NCI-H146 (cell line): Measurements from ENCODE around the gene GPR50.

Experiments used
- DNase-seq: peaks from one replicate; lab custom pipeline; 2025; lab: John Stamatoyannopoulos, UW

GPR50 gene

DNA sequence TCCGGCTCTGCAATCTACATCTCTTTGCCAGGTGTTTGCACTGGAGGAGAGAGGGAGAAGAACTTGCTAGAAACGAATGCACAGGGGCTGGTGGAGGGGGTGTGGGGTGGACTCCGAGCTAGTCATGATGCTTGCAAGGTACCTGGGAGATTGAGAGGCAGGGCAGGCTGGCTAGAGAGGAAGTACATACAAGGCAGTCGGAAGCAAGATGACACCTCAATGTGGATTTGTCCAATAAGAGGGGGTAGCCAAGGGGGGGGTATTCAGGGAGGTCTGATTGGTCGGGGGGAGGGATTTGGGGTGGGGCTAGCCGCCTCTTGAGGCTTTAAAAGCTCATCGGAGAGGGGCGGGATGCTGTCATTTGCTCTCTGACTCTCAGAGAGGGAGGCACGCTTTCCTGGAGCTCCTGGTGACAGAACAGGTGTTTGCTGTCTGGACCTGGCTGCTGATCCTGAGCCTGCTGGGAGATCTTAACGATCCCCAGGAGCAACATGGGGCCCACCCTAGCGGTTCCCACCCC, at the start of gene GPR50:
TSS of gene GPR50 (plus strand) at position 354 of the 520 bp plus-strand sequence. CDS start at position 492, 138 bp downstream.
- DNase-seq: no peak

DNA sequence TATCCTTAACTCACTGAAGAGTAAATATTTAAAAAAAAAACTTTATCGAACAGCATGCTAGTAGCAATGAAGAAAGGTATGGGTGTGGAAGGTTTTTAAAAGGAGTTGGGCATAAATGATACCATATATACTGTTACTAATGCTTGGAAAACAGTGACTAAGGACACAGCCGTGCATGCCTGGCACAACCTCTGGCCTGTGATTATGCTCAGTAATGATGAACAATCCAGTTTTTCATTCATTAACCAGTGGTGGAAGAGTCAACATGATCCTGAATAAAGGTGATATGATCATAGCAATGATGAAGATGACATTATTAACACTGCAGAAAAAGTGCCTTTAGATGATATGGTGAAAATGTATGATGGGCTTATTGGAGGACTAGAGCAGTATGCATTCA, 43.9 kb upstream of the GPR50 start:
- no peak for DNase-seq

DNA sequence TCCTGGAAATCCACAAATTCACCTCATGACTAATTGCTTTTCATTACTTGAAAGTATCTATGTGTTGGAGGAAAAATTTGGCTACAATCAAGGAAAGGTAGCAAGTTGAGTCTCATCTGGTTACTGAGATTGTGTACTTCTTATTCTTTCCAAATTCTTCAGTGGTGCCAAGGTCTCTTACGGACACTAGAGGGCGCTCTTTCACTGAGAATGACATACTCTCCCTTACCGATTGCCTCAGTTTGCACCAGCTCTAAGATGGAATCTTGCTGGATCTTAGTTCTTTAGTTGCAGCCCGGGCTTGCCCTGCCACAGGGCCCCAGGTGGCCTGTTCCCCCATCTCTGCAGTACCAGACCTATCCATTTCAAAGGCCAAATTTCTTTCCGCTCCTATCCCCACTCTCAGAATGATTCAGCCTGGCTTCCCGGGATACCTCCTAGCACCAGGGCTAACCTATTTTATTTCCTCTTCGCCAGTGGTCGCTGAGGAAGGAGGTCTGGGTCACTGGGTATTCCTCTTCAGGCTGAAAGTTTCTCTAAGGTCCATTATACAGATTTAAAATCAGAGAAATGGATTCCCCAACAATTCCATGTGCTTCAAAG, 24.6 kb upstream of the GPR50 start:
- DNase-seq: peak; percentile 33

DNA sequence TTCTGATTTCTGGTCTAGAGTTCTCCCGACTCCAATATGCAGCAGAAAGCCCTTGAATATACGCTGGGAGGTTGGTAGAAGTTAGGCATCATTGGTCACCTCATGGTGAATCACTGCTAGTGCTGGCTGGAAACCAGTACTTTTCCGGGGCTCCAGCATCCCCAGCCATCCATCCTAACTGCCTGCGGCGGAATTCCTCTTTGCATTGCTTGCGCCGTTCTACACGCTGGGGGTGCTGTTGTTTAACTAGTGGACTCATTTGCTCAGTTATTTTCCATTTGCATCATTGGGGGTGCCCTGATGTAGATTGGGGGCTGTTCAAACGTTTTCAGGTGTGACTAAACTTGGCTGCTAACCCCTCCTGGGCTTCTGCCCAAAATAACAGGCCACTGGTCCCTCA, 23.3 kb upstream of the GPR50 start:
- no peak for DNase-seq

DNA sequence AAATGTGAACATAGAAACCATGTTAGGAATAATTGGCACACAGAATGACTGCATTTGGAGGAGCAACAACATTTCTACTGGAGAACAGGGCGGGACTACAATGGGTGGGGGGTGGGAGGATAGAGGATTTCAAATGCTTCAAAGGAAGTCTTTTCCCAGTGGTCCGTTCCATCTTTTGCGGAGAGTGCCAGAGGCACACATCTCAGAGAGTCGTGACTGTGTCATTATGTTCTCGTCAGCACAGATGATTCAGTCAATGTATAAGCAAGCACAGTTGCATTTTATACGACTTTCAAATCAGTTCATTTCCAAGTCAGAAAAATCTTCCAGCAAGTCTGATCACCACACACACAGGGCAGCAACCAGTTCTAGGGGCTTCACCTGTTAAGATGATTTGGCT, 22.7 kb upstream of the GPR50 start:
- no peak for DNase-seq

DNA sequence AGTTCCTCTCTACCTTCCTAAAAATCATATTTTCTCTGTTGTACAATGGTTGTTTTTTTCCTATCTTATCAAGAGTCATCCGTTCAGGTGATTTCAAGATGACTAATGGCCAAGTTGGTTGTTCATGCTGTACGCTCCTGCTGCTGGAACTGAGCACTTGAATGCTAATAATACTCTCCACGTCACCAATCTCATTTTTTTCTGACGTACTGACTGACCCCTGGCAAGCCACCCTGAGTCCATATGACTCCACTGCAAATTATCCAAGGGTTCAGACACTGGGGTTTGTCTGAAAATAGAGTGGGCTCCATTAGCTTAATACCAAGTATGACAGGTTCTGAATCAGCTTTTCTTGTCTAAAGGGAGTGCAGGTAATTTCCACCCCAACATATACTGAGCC, 21.1 kb upstream of the GPR50 start:
- DNase-seq: no peak

DNA sequence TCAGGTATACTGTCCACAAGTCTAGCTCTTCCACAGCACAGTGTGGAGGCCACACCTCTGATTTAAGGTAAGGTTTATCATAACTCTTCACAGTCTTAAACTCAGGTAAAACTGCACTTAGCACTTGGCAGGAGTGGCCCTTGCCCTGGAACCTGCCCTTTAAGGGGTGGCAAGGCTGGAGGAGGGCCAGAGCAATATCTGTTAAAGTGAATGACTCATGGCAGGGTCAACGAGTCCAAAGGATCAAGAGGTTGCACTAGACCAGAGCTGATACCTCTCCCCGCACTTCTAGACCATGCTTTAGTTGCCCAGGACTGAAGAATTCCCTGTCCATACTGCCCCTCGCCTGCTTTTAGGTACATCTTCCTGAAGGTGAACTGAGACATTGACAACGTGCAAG, 14.7 kb upstream of the GPR50 start:
- no peak for DNase-seq

DNA sequence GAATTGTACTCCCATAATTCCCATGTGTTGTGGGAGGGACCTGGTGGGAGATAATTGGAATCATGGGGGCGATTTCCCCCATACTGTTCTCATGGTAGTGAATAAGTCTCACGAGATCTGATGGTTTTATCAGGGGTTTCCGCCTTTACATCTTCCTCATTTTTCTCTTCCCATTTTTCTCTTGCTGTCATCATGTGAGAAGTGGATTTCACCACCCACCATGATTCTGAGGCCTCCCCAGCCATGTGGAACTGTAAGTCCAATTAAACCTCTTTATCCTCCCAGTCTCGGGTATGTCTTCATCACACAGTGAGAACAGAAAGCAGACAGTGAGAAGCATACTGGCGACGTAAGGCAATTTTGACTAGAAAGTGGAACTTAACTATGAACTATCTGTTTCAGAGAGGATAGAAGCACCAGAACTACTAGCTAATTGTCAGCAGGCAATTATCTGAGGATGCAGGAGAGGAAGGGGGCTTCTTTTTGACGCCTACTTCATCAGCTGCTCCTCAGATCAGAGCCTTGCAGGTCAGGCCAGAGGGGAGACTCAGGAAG, 8.5 kb upstream of the GPR50 start:
- DNase-seq: no peak

DNA sequence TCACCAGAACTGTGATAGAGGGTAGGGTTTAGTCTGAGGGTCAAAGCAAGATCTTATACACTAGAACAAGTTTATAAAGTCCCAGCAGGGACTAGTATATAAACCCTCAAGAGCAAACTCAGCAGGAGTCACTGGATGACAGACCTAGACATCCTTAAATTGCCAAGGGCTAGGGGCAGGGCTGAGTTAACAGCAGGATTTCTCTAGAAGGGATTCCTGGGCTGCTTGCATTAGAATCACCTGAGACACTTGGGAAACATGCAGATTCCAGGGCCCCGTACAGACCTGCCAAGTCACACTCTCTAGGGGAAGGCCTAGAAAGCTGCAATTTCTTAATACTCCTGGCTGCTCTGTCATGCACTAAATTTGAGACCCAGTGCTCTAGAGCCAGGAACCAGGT, 6.6 kb upstream of the GPR50 start:
- DNase-seq: no peak

DNA sequence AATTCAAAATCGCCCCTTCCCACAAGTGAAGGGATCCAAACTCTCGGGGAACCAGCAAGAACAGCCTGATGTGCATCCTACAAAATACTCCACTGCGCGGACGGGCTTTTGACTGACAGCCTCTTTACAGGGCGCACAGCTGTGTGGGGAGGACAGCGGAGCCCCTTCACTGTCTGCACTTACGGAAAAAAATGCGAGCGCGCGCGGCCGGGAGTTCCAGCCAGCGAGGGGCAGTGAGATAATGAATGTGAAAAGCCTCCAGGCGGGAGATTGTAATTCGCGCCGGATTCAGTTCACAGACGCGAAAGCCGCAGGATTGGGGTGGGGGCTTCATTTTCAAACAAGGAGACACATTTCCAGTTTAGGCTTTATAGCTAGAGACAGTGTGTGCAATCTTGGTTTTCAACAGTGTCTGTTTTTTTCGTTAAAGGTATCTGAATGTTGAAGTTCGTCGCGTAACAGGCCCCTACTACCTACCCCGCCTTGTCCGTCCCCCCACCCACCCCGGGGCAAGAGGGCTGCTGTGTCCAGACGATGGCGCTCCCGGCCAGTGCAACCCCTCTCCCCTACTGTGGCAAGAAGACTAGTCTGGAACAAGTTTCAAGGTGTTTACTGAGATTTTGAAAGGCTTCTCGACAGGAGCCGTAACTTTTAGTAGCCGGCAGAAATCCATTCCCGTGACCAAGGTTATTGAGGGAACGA, 1.7 kb upstream of the GPR50 start:
- DNase-seq: no peak

DNA sequence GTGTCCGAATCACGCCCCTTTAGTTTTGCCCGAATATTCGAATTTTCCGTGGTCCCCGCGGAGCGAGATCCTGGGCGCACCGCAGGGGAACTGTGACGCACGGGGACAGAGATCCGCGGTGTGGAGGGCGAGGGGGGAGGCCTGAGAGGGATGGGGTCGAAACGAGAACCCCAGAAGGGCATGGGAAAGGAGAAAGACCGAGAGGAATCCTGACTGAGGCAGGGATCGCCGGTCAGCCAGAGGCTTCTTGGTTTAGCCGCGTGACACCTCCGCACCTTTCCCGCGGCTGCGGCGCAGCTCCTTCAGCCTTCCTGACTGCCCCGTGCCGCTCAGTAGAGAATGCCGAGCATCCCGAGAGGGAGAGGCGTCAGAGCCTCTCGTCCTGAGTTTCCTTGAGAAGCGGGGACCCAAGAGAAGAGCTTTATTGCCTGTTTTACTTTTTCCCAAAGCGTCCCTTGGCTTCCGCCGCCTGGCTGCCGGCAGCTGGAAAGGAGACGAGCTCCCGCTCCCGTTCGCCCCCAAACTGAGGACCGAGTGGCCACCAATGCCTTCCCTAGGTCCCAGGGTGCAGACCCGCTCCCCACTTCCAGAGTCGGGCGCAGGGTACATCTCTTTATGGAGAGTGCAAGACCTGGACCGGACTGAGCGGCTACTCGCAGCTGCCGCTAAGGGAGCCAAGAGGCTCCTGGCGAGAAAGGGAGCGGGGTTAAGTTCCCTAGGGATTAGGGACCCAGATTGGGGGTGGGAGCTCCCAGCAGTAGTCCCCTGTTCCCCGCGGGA, 911 bp upstream of the GPR50 start:
- DNase-seq: no peak

DNA sequence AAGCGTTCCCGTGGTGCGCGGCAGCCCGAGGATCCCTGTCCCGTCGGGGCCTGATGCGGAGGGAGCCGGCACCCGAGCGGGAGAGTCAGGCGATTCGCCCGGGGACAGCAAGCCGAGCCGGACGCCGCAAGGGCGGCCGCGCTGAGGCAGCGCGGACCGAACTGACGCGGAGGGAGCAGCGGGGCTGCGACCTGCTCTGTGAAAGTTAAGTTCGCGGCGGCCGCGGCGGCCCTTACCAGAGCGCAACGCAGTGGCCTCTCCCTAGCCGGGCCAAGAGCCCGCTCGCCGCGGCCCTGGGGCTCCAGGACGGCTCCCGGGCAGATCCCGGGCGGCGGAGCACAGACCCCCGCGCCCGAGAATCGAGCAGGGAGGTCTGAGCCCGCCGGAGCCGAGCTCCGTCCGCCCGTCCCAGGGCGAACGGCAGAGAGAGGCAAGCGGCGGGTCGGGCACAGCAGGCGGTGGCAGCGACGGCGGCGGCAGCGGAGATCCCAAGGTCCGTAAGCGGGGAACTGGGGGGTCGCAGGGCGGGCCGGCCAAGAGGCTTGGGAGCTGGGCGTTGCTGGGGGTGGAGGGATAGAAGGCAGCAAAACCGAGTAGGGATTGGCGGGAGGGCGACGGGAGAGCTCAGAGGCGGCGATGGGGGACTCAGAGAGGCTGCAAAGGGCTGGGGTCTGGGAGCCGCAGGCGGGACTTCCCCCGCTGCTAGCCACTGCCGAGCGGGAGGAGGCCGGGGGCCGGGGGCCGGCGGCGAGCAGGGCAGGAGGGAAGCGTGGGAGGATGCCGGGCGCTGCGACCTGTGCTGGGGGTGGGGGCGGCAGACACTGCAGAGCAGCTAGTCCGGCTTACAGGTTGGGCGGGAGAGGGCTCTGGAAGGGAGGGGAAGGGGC, 1.0 kb downstream of the GPR50 start:
- DNase-seq: no peak

DNA sequence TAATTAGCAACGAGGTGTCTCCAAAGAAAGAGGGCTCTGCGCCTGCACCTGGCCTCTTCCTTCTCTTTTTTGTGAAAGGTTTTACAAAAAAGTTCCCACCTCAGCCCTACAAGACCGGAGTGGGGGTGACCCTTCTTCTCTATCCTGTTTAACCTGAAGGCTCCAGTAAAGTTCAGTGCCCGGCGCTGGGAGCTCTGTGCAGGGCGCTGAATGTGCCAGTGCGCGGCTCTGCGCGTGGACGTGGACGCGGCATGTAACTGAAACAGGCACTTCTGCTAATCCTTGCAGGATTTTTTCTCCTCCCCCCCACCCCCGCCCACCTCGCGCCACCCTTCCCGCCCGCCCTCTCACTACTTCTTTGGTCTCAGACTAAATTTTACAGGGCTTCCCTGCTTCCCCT, 2.4 kb downstream of the GPR50 start:
- DNase-seq: no peak

DNA sequence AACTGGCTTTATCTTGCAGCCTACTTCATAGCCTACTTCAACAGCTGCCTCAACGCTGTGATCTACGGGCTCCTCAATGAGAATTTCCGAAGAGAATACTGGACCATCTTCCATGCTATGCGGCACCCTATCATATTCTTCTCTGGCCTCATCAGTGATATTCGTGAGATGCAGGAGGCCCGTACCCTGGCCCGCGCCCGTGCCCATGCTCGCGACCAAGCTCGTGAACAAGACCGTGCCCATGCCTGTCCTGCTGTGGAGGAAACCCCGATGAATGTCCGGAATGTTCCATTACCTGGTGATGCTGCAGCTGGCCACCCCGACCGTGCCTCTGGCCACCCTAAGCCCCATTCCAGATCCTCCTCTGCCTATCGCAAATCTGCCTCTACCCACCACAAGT, 4.0 kb downstream of the GPR50 start:
- no peak for DNase-seq

DNA sequence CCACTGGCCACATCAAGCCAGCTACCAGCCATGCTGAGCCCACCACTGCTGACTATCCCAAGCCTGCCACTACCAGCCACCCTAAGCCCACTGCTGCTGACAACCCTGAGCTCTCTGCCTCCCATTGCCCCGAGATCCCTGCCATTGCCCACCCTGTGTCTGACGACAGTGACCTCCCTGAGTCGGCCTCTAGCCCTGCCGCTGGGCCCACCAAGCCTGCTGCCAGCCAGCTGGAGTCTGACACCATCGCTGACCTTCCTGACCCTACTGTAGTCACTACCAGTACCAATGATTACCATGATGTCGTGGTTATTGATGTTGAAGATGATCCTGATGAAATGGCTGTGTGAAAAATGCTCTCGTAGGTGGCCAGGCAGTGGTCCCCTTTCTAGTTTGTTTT, 4.7 kb downstream of the GPR50 start:
- no peak for DNase-seq

DNA sequence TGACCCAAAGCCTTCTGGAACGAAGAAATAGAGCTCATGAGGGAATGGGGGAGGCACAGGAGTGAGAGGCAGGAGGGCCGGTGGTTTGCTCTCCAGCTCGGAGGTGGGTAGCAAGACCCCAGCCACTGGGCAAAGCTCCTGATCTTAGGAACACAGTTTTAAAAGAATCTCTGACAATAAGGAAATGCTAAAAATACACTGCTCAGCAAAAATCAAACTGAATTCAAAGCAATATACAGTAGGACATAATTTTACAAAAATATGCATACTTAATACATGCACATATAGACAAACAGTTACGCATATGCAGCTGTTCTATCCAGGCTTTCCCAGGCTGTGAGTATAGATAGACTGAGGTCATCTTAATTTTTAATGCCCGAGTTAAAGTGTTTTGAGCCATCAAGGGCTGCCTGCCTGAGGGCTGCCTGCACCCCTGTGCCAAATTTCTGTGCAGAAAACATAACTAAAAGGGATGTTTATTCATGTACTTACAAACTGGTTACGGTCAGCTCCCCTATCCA, 6.9 kb downstream of the GPR50 start:
- DNase-seq: no peak

DNA sequence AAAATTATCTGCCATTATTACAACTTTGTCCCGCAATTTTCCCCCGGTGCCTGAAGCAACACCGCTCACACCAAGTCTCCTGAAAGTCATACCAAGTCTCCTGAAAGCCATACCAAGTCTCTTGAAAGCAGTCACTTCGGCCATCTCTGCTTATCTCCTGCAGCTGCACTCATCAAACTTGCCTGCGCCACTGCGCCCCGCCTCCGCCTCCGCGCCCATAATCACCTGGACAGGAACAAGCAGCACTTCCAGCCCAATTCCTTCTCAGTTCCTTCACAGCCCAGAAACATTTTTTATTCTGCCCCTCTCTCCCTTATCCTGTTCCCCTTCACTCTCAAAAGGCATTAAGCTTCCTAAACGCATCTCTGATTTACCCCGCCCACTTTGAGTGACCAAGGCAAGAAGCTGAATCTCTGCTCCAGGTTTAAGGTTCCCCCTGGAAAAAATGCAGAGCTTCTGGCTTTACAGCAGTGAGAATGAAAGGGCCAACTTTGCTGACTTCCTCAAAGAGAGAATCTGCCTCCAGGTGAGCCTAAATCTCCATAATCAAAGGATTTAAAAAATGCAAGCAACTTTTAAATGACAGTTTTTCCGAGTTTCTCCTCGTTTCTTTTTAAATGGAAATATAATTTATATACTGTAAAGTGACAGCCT, 7.7 kb downstream of the GPR50 start:
- no peak for DNase-seq

DNA sequence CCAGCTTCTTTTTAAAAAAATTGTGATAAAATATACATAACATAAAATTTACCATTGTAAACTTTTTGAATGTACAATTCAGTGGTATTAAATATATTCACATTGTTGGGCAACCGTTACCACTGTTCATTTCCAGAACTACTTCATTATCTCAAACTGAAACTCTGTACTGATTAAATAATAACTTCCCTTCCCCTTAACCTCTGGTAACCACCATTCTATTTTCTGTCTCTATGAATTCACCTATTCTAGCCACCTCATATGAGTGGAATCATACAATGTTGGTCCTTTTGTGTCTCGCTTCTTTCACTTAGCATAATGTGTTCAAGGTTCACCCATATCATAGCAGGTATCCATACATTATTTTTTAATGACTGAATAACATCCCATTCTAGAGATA, 8.3 kb downstream of the GPR50 start:
- no peak for DNase-seq

DNA sequence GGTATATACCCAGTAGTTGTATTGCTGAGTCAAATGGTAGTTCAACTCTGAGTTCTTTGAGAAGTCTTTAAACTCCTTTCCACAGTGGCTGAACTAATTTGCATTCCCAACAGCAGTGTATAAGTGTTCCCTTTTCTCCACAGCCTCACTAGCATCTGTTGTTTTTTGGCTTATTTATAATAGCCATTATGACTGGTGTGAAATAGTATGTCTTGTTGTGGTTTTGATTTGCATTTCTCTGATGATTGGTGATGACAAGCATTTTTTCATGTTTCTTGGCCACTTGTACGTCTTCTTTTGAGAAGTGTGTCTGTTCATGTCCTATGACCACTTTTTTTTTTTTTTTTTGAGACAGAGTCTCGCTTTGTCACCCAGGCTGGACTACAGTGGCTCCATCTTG, 30.5 kb downstream of the GPR50 start:
- no peak for DNase-seq

DNA sequence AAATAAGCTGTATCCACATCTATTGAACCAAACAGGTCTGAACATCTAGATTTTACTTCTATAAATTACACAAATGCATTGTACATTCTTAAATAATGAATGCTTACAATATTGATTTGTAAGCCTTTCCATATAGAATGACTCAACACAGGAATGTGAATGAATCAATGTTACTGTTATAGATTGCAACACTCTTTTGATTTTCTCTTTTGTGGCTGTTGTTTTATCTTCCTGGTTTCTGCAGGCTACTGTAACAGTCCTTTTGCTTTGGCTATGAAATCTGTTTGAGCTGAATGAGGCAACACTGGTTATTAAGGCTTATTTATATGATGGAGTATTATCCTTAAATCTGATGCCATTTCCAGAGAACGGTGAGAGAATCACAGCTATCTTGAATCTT, 49.5 kb downstream of the GPR50 start:
- DNase-seq: no peak

DNA sequence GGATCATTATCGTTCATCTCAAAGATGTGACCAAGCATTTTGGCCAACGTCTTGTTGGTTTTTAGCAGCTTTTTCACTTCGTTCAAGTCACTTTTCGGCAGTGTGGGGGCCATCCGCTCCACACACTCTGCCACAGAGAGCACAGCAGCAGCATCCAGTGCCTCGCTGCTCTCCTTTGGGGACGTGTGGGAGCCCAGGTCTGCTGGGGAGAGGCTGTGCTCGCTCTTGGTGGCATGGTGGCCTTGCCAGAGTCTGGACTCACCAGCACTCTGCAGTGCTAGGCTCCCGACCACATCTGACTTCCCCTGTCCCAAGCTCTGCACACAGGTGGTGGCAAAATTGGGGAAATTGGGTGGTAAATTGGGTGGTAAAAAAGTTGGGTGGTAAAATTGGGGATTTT, 50.6 kb downstream of the GPR50 start:
- no peak for DNase-seq
